Prostate gland (tissue), 2 donors: ENCODE measurements around the gene KCNQ4. TPM values are rescaled to one million over a fixed set of nuclear protein-coding genes. Genes with fewer than 3 reads are reported as not detected.

Experiments used
- DNase-seq: peaks from one replicate; pipeline ENCODE4 v3.0.0-alpha.2; 2019; ENCODE audit warnings: low spot score
- H3K27ac ChIP-seq, 2 donors: fragments of 200-600 bp; sonication (generic); 2 replicates each; pipeline ENCODE4 v1.5.1; 2017 to 2019
- H3K27me3 ChIP-seq: fragments of 200-600 bp; sonication (generic); replicated peaks from 2 replicates; pipeline ENCODE4 v1.5.1; 2019; ENCODE audit not compliant: insufficient read depth
- H3K36me3 ChIP-seq, 2 donors: fragments of 200-600 bp; sonication (generic); 1 replicate in 1 of 2; 2 replicates in 1 of 2; pipeline versions ENCODE4 v1.5.1 to v1.8.1; 2017 to 2019
- H3K4me1 ChIP-seq: fragments of 200-600 bp; sonication (generic); replicated peaks from 2 replicates; pipeline ENCODE4 v1.5.1; 2019
- H3K4me3 ChIP-seq, 2 donors: fragments of 200-600 bp; sonication (generic); 2 replicates each; pipeline ENCODE4 v1.5.1; 2017 to 2019
- H3K9me3 ChIP-seq: fragments of 200-600 bp; sonication (generic); 2 replicates; pipeline ENCODE4 v1.5.1; 2017
- CTCF ChIP-seq, 4 experiments: fragments of 200-600 bp in 2 of 4; fragments of 450-650 bp in 2 of 4; sonication (generic) in 2 of 4; IDR thresholded peaks; 1 replicate in 3 of 4; 2 replicates in 1 of 4; pipeline ENCODE4 v1.5.1; 2016 to 2019; ENCODE audit warnings: antibody characterized with exemption in 4 of 4, mild to moderate bottlenecking in 2 of 4, moderate library complexity in 2 of 4
- POLR2A ChIP-seq: fragments of 450-650 bp; IDR thresholded peaks from one replicate; pipeline ENCODE4 v1.6.1; 2016; ENCODE audit warnings: antibody characterized with exemption, mild to moderate bottlenecking
- POLR2AphosphoS5 ChIP-seq: sonication (generic); formaldehyde crosslinking; IDR thresholded peaks from one replicate; pipeline ENCODE4 v1.6.1; 2017; ENCODE audit warnings: antibody characterized with exemption
- WGBS: methylation state at CpG from one replicate; pipeline ENCODE4 v1.1.5; 2018; 5-methylcytosine and 5-hydroxymethylcytosine counted together
- intact Hi-C: fragments of 100-400 bp; cut with DNase I; formaldehyde crosslinking; loops from one replicate; pipeline ENCODE4 v1.14.2; 2022
- total RNA-seq, 2 donors: library from RNA; depleted of rRNA; stranded (reverse); fragments of >200 nt; gene quantifications; one replicate each; pipeline ENCODE4 v1.1.0, GENCODE V29; 2016

Gene KCNQ4
- total RNA-seq, 2 donors from 2014 or later = 1.8 to 3.1 TPM

GRCh38 chr1:40748841-40749718, 34.5 kb upstream of the KCNQ4 start:
- TF ChIP-seq CTCF (IDR thresholded peaks at IDR 0.05) (no peak), POLR2A (no peak), POLR2AphosphoS5 (no peak)
- no peak for DNase-seq
- no peaks in the 10 kb centered on the region for H3K27me3 ChIP-seq
- 79% methylated on average over 5 of the region's 5 CpGs for WGBS
- H3K4me3 ChIP-seq = no peak overlapping the region
- no peaks in the 10 kb centered on the region for H3K36me3 ChIP-seq
- no peaks in the 10 kb centered on the region for H3K9me3 ChIP-seq
- no peak overlapping the region for H3K27ac ChIP-seq
- no peaks in the 10 kb centered on the region for H3K4me1 ChIP-seq
- intact Hi-C loops = no loop called here

- no peak overlapping the region for H3K27ac ChIP-seq
- DNase-seq = no peak
- H3K9me3 ChIP-seq = no peaks in the 10 kb centered on the region
- no peaks in the 10 kb centered on the region for H3K4me1 ChIP-seq
- TF ChIP-seq POLR2AphosphoS5 (no peak), POLR2A (no peak), CTCF (IDR thresholded peaks at IDR 0.05) (no peak)
- WGBS = 85% methylated on average over 3 of the region's 3 CpGs
- intact Hi-C loops = no loop called here
- peaks cover 0 to 4% of the 10 kb centered on the region in 2 donors for H3K36me3 ChIP-seq
- H3K4me3 ChIP-seq = no peak overlapping the region
- no peaks in the 10 kb centered on the region for H3K27me3 ChIP-seq
Observed at GRCh38 chr1:40749817-40750216, 33.8 kb upstream of the KCNQ4 start.

GRCh38 chr1:40750451-40750908, 33.1 kb upstream of the KCNQ4 start:
- intact Hi-C loops = no loop called here
- H3K27ac ChIP-seq = no peak overlapping the region
- peaks cover 0 to 4% of the 10 kb centered on the region in 2 donors for H3K36me3 ChIP-seq
- H3K9me3 ChIP-seq = no peaks in the 10 kb centered on the region
- H3K27me3 ChIP-seq = no peaks in the 10 kb centered on the region
- no peak for DNase-seq
- H3K4me1 ChIP-seq = no peaks in the 10 kb centered on the region
- no peak for TF ChIP-seq CTCF (IDR thresholded peaks at IDR 0.05)
- no peak for TF ChIP-seq POLR2A
- no peak for TF ChIP-seq POLR2AphosphoS5
- 62% methylated on average over 2 of the region's 2 CpGs for WGBS
- H3K4me3 ChIP-seq = no peak overlapping the region

GRCh38 chr1:40751802-40752201, 31.8 kb upstream of the KCNQ4 start:
- H3K4me1 ChIP-seq = no peaks in the 10 kb centered on the region
- intact Hi-C loops = no loop called here
- H3K36me3 ChIP-seq = peaks cover 0 to 4% of the 10 kb centered on the region in 2 donors
- DNase-seq = no peak
- WGBS = 81% methylated on average over 4 of the region's 4 CpGs
- no peaks in the 10 kb centered on the region for H3K9me3 ChIP-seq
- no peaks in the 10 kb centered on the region for H3K27me3 ChIP-seq
- no peak for TF ChIP-seq POLR2A
- TF ChIP-seq POLR2AphosphoS5 = no peak
- no peak for TF ChIP-seq CTCF (IDR thresholded peaks at IDR 0.05)
- H3K4me3 ChIP-seq = no peak overlapping the region
- no peak overlapping the region for H3K27ac ChIP-seq
